ENCODE results near the gene NAP1L2. TPM values are rescaled to one million over a fixed set of nuclear protein-coding genes. Genes with fewer than 3 reads are reported as not detected.

The NAP1L2 gene
- total and polyA plus RNA-seq, 2 donors (not counting 3 experiments of a cell fraction or from before 2014, with no cell fraction given): 0.23 to 1.1 TPM

- no peaks in the 10 kb centered on the region for H3K9me3 ChIP-seq (replicated peaks; ENCODE audit: control insufficient read depth, insufficient read depth, low read length)
- no peak overlapping the region for H3K27ac ChIP-seq (ENCODE audit: insufficient read depth, low read depth, low read length)
- H3K27me3 ChIP-seq (ENCODE audit: control insufficient read depth in 2 of 2, insufficient read depth in 2 of 2, low read length in 2 of 2): no peaks in the 10 kb centered on the region
- H2AFZ ChIP-seq (ENCODE audit: low read depth, low read length): no peak overlapping the region
- FAIRE-seq: no peak
- no peak overlapping the region for H3K4me2 ChIP-seq (ENCODE audit: insufficient read depth, low read length)
- H3K9ac ChIP-seq (replicated peaks; ENCODE audit: extremely low read depth, insufficient read depth, low read length): no peak overlapping the region
- TF ChIP-seq GATA2 (IDR thresholded peaks at IDR 0.05; ENCODE audit: insufficient read depth, insufficient read length, low read depth, low read length) (no peak), POLR2AphosphoS5 (IDR thresholded peaks at IDR 0.05; ENCODE audit: insufficient read depth, low read depth, low read length) (no peak), EZH2 (IDR thresholded peaks at IDR 0.05; ENCODE audit: borderline replicate concordance, low read depth, low read length, severe bottlenecking) (no peak), MAX (IDR thresholded peaks at IDR 0.05; ENCODE audit: insufficient read depth, insufficient read length) (no peak), JUN (IDR thresholded peaks at IDR 0.05; ENCODE audit: borderline replicate concordance, insufficient read depth, insufficient read length, low read depth) (no peak), POLR2A (IDR thresholded peaks at IDR 0.05; ENCODE audit: low read depth, low read length) (no peak), FOS (IDR thresholded peaks at IDR 0.05; ENCODE audit: borderline replicate concordance, insufficient read depth, low read length) (no peak)
- TF ChIP-seq, protein P1, sequence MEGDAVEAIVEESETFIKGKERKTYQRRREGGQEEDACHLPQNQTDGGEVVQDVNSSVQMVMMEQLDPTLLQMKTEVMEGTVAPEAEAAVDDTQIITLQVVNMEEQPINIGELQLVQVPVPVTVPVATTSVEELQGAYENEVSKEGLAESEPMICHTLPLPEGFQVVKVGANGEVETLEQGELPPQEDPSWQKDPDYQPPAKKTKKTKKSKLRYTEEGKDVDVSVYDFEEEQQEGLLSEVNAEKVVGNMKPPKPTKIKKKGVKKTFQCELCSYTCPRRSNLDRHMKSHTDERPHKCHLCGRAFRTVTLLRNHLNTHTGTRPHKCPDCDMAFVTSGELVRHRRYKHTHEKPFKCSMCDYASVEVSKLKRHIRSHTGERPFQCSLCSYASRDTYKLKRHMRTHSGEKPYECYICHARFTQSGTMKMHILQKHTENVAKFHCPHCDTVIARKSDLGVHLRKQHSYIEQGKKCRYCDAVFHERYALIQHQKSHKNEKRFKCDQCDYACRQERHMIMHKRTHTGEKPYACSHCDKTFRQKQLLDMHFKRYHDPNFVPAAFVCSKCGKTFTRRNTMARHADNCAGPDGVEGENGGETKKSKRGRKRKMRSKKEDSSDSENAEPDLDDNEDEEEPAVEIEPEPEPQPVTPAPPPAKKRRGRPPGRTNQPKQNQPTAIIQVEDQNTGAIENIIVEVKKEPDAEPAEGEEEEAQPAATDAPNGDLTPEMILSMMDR (IDR thresholded peaks at IDR 0.05; ENCODE audit: extremely low read depth in 1 of 2, insufficient read depth in 1 of 2, low read depth in 1 of 2, low read length in 2 of 2): no peak
- CTCF ChIA-PET: no interaction called here
- no peaks in the 10 kb centered on the region for H3K36me3 ChIP-seq (ENCODE audit: control insufficient read depth in 2 of 2, extremely low read depth in 1 of 2, insufficient read depth in 2 of 2, low read length in 2 of 2)
- no peaks in the 10 kb centered on the region for H4K20me1 ChIP-seq (replicated peaks; ENCODE audit: control insufficient read depth, extremely low read depth, insufficient read depth, low read length)
- dilution Hi-C loops (cut with MboI; ENCODE audit: extremely low pct_ligation_motif_present, low sequenced_read_pairs) (no loop called here), intact Hi-C loops (cut with micrococcal nuclease) (no loop called here)
- BruUV-seq (replicated peaks): no TSS peak
- no peak for DNase-seq (ENCODE audit: low read depth, low spot score)
- POLR2A ChIA-PET: no interaction called here
- no peaks in the 10 kb centered on the region for H3K4me1 ChIP-seq (ENCODE audit: control insufficient read depth, extremely low read depth, insufficient read depth, low read length)
- no peaks in the 10 kb centered on the region for H3K9me1 ChIP-seq (replicated peaks; ENCODE audit: control insufficient read depth, extremely low read depth, insufficient read depth, low read length)
- H3K4me3 ChIP-seq (replicated peaks in 1 of 3; ENCODE audit: insufficient read depth in 1 of 3, low read depth in 1 of 3, low read length in 3 of 3): no peak overlapping the region
- no peaks in the 10 kb centered on the region for H3K79me2 ChIP-seq (ENCODE audit: control insufficient read depth, insufficient read depth, low read length)
Observed at GRCh38 chrX:73206366-73206765, 8.3 kb downstream of the NAP1L2 start.
